ENCODE measurements around the gene XAGE3.

Gene XAGE3

GRCh38 chrX:52865343-52865998 is 2.4 kb downstream of the XAGE3 start:
- TF ChIP-seq FOXP2 (optimal IDR thresholded peaks at IDR 0.05; ENCODE audit: borderline replicate concordance, extremely low read depth, extremely low read length, insufficient read depth) (no peak), POLR2AphosphoS5 (IDR thresholded peaks at IDR 0.05; ENCODE audit: low read depth, low read length) (no peak), SIN3A (IDR thresholded peaks at IDR 0.05; ENCODE audit: borderline replicate concordance, insufficient read depth, low read length) (no peak), TAF1 (IDR thresholded peaks at IDR 0.05; ENCODE audit: borderline replicate concordance, insufficient read depth, low read length) (no peak)
- TF ChIP-seq, protein P1, sequence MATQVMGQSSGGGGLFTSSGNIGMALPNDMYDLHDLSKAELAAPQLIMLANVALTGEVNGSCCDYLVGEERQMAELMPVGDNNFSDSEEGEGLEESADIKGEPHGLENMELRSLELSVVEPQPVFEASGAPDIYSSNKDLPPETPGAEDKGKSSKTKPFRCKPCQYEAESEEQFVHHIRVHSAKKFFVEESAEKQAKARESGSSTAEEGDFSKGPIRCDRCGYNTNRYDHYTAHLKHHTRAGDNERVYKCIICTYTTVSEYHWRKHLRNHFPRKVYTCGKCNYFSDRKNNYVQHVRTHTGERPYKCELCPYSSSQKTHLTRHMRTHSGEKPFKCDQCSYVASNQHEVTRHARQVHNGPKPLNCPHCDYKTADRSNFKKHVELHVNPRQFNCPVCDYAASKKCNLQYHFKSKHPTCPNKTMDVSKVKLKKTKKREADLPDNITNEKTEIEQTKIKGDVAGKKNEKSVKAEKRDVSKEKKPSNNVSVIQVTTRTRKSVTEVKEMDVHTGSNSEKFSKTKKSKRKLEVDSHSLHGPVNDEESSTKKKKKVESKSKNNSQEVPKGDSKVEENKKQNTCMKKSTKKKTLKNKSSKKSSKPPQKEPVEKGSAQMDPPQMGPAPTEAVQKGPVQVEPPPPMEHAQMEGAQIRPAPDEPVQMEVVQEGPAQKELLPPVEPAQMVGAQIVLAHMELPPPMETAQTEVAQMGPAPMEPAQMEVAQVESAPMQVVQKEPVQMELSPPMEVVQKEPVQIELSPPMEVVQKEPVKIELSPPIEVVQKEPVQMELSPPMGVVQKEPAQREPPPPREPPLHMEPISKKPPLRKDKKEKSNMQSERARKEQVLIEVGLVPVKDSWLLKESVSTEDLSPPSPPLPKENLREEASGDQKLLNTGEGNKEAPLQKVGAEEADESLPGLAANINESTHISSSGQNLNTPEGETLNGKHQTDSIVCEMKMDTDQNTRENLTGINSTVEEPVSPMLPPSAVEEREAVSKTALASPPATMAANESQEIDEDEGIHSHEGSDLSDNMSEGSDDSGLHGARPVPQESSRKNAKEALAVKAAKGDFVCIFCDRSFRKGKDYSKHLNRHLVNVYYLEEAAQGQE (IDR thresholded peaks at IDR 0.05; ENCODE audit: insufficient read depth in 1 of 2, low read depth in 2 of 2, low read length in 2 of 2): no peak

- TF ChIP-seq FOXP2 (optimal IDR thresholded peaks at IDR 0.05; ENCODE audit: borderline replicate concordance, extremely low read depth, extremely low read length, insufficient read depth) (no peak), TAF1 (IDR thresholded peaks at IDR 0.05; ENCODE audit: borderline replicate concordance, insufficient read depth, low read length) (no peak)
- TF ChIP-seq, protein P1 (IDR thresholded peaks at IDR 0.05; ENCODE audit: insufficient read depth in 1 of 2, low read depth in 2 of 2, low read length in 2 of 2): no peak
These were observed 15.6 kb downstream of the XAGE3 start for GRCh38 chrX:52852110-52852860.

DNA sequence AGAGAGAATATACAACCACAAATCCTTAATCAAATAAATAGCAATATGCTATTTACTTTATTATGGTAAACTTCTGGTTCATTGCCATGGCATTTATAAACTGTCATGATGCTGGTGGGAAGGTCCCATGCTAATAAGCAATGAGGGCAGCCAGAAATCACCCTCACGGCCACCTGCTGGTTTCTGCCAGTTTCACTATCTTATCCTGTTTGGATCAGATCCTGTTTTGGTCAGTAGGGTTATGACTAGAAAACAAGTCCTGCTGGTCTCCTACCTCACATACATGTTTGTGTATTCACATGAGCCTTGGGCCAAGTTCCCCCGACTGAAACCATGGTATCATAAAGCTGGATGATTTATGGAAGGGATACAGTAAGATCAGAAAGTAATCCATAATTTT is 28.7 kb downstream of the XAGE3 start:
- no peak for TF ChIP-seq TAF1 (IDR thresholded peaks at IDR 0.05; ENCODE audit: borderline replicate concordance, insufficient read depth, low read length)
- no peak for TF ChIP-seq SIN3A (IDR thresholded peaks at IDR 0.05; ENCODE audit: borderline replicate concordance, insufficient read depth, low read length)
- TF ChIP-seq POLR2AphosphoS5 (IDR thresholded peaks at IDR 0.05; ENCODE audit: low read depth, low read length): no peak
- TF ChIP-seq FOXP2 (optimal IDR thresholded peaks at IDR 0.05; ENCODE audit: borderline replicate concordance, extremely low read depth, extremely low read length, insufficient read depth): no peak
- TF ChIP-seq, protein P1 (IDR thresholded peaks at IDR 0.05; ENCODE audit: insufficient read depth in 1 of 2, low read depth in 2 of 2, low read length in 2 of 2): no peak

DNA sequence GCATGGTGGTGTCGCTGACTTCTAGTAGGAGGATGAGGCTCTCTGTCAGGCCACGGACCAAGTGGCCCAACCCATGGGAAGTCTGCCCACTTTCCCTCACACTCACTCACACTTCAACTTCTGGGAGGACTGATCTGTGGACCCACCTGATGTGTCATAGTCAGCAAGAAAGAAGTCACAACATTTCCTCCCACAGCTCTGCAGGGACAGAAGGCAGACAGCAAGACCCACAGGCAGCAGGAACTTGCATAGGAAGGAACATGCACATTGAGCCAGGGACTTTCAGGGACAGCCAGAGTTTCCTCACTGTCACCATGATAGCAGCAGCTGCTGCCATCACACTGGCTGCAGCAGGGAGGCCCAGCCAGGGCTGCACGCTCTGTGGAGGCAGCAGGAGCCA is 37.3 kb downstream of the XAGE3 start:
- TF ChIP-seq SIN3A (IDR thresholded peaks at IDR 0.05; ENCODE audit: borderline replicate concordance, insufficient read depth, low read length) (no peak), FOXP2 (optimal IDR thresholded peaks at IDR 0.05; ENCODE audit: borderline replicate concordance, extremely low read depth, extremely low read length, insufficient read depth) (no peak), TAF1 (IDR thresholded peaks at IDR 0.05; ENCODE audit: borderline replicate concordance, insufficient read depth, low read length) (no peak), POLR2AphosphoS5 (IDR thresholded peaks at IDR 0.05; ENCODE audit: low read depth, low read length) (no peak)
- TF ChIP-seq, protein P1 (IDR thresholded peaks at IDR 0.05; ENCODE audit: insufficient read depth in 1 of 2, low read depth in 2 of 2, low read length in 2 of 2): no peak

All from PFSK-1 (cell line).